DND-41 (cell line): ENCODE data around the gene RASSF8.

ENCODE experiments used
- ATAC-seq: fragments of 200-7000 bp; cut with Tn5 transposase; 3 replicates; pipeline ENCODE4 v1.9.1; 2021; ENCODE audit warnings: low read depth; ENCODE audit not compliant: insufficient read depth
- DNase-seq: peaks from one replicate; pipeline ENCODE4 v3.0.0-alpha.2; 2020
- H2AFZ ChIP-seq: 2 replicates; pipeline ENCODE4 v1.6.0; 2012; ENCODE audit warnings: low read depth, low read length
- H3K27ac ChIP-seq: 2 replicates; pipeline ENCODE4 v1.5.1; 2012; ENCODE audit warnings: low read length, inconsistent platforms
- H3K27me3 ChIP-seq: fragments of 200-600 bp; sonication (generic); 2 replicates; pipeline ENCODE4 v1.6.0; 2012; ENCODE audit warnings: low read length, mild to moderate bottlenecking, inconsistent platforms; ENCODE audit not compliant: insufficient read depth, poor library complexity
- H3K36me3 ChIP-seq: 2 replicates; pipeline ENCODE4 v1.5.1; 2012; ENCODE audit warnings: low read length, inconsistent platforms; ENCODE audit not compliant: insufficient read depth
- H3K4me1 ChIP-seq: 2 replicates; pipeline ENCODE4 v1.5.1; 2012; ENCODE audit warnings: mild to moderate bottlenecking, low read length; ENCODE audit not compliant: insufficient read depth
- H3K4me2 ChIP-seq: 2 replicates; pipeline ENCODE4 v1.6.0; 2012; ENCODE audit warnings: mild to moderate bottlenecking, moderate library complexity, low read length, inconsistent platforms; ENCODE audit not compliant: insufficient read depth
- H3K4me3 ChIP-seq, 2 experiments: fragments of 200-600 bp in 1 of 2; shearing (Covaris generic) in 1 of 2; 2 replicates each; pipeline ENCODE4 v1.5.1; 2012 to 2016; ENCODE audit warnings: inconsistent platforms in 2 of 2, low read length in 2 of 2, mild to moderate bottlenecking in 2 of 2, low read depth in 1 of 2, moderate library complexity in 1 of 2
- H3K79me2 ChIP-seq: 2 replicates; pipeline ENCODE4 v1.6.0; 2012; ENCODE audit warnings: low read length, inconsistent platforms; ENCODE audit not compliant: insufficient read depth
- H3K9ac ChIP-seq: 2 replicates; pipeline ENCODE4 v1.6.0; 2012; ENCODE audit warnings: low read depth, mild to moderate bottlenecking, inconsistent platforms, low read length, moderate library complexity
- H3K9me3 ChIP-seq: 2 replicates; pipeline ENCODE4 v1.5.1; 2012; ENCODE audit warnings: low read length, moderate library complexity, mild to moderate bottlenecking, inconsistent platforms; ENCODE audit not compliant: insufficient read depth, severe bottlenecking
- H4K20me1 ChIP-seq: 2 replicates; pipeline ENCODE4 v1.6.0; 2012; ENCODE audit warnings: low read length; ENCODE audit not compliant: insufficient read depth
- EZH2 ChIP-seq: IDR thresholded peaks from 3 replicates; pipeline ENCODE4 v1.6.1; 2012; ENCODE audit warnings: borderline replicate concordance, low read depth, mild to moderate bottlenecking, moderate library complexity, low read length, inconsistent platforms; ENCODE audit not compliant: severe bottlenecking
- TF ChIP-seq, protein P1 (sequence below): IDR thresholded peaks from 2 replicates; pipeline ENCODE4 v1.5.1; 2012; ENCODE audit warnings: borderline replicate concordance, low read length, moderate library complexity, mild to moderate bottlenecking; ENCODE audit not compliant: poor library complexity, severe bottlenecking; ENCODE audit errors: extremely low read depth

RASSF8 gene

DNA sequence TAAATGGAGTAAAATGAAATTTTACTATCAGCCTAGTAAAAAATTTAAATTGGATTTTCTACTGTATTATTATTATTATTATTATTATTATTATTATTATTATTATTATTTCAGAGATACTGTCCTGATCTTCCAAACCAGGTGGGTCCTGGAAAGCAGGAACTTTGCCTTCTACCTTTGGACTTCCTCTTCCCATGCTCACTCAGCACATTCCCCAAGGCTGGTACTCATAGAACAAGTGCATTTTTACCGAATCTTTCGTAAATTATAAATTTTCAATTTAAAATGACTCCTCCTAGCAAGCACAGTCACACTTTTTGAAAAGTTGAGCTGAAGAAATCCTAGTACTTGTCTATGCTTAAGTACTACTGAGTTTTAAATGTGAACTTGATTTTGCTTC is 136.7 kb downstream of the RASSF8 start:
- H3K9ac ChIP-seq: no peak overlapping the region

DNA sequence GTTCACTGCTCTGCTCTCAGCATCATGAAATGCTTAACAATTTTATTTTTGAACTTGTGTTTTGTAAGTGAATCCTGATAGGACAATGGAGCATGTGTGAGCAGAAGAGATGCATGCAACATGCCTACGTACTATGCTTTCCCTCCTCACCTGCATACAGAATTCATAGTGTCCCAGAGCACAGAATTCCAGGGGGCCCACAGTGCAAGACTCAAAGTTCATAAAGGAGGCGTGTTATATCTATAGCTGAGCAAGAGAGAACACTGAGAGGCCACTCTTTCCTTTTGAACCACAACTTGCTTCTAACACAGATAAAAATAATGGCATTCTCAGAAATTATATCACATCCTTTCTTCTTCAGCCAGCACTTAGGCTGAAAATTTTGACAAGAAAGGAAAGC is 137.6 kb downstream of the RASSF8 start:
- no peak for TF ChIP-seq EZH2
- TF ChIP-seq, protein P1, sequence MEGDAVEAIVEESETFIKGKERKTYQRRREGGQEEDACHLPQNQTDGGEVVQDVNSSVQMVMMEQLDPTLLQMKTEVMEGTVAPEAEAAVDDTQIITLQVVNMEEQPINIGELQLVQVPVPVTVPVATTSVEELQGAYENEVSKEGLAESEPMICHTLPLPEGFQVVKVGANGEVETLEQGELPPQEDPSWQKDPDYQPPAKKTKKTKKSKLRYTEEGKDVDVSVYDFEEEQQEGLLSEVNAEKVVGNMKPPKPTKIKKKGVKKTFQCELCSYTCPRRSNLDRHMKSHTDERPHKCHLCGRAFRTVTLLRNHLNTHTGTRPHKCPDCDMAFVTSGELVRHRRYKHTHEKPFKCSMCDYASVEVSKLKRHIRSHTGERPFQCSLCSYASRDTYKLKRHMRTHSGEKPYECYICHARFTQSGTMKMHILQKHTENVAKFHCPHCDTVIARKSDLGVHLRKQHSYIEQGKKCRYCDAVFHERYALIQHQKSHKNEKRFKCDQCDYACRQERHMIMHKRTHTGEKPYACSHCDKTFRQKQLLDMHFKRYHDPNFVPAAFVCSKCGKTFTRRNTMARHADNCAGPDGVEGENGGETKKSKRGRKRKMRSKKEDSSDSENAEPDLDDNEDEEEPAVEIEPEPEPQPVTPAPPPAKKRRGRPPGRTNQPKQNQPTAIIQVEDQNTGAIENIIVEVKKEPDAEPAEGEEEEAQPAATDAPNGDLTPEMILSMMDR: no peak
- peaks cover 8% of the 10 kb centered on the region for H3K27me3 ChIP-seq
- no peak overlapping the region for H3K27ac ChIP-seq
- DNase-seq: no peak
- H4K20me1 ChIP-seq: no peaks in the 10 kb centered on the region
- no peak for ATAC-seq
- no peak overlapping the region for H3K4me3 ChIP-seq
- no peaks in the 10 kb centered on the region for H3K79me2 ChIP-seq
- no peak overlapping the region for H3K4me2 ChIP-seq
- no peak overlapping the region for H3K9ac ChIP-seq
- no peaks in the 10 kb centered on the region for H3K9me3 ChIP-seq
- H3K4me1 ChIP-seq: no peaks in the 10 kb centered on the region
- H2AFZ ChIP-seq: no peak overlapping the region
- no peaks in the 10 kb centered on the region for H3K36me3 ChIP-seq

More for the DNA sequence above, 136.7 kb downstream of the RASSF8 start:
- H3K9me3 ChIP-seq: no peaks in the 10 kb centered on the region
- no peak for ATAC-seq
- TF ChIP-seq, protein P1: no peak
- no peak for TF ChIP-seq EZH2
- no peaks in the 10 kb centered on the region for H4K20me1 ChIP-seq
- H3K4me1 ChIP-seq: no peaks in the 10 kb centered on the region
- no peak overlapping the region for H2AFZ ChIP-seq
- H3K79me2 ChIP-seq: no peaks in the 10 kb centered on the region
- no peak overlapping the region for H3K4me2 ChIP-seq
- no peak for DNase-seq
- H3K4me3 ChIP-seq: no peak overlapping the region
- no peak overlapping the region for H3K27ac ChIP-seq
- no peaks in the 10 kb centered on the region for H3K36me3 ChIP-seq
- H3K27me3 ChIP-seq: peaks cover 3% of the 10 kb centered on the region

DNA sequence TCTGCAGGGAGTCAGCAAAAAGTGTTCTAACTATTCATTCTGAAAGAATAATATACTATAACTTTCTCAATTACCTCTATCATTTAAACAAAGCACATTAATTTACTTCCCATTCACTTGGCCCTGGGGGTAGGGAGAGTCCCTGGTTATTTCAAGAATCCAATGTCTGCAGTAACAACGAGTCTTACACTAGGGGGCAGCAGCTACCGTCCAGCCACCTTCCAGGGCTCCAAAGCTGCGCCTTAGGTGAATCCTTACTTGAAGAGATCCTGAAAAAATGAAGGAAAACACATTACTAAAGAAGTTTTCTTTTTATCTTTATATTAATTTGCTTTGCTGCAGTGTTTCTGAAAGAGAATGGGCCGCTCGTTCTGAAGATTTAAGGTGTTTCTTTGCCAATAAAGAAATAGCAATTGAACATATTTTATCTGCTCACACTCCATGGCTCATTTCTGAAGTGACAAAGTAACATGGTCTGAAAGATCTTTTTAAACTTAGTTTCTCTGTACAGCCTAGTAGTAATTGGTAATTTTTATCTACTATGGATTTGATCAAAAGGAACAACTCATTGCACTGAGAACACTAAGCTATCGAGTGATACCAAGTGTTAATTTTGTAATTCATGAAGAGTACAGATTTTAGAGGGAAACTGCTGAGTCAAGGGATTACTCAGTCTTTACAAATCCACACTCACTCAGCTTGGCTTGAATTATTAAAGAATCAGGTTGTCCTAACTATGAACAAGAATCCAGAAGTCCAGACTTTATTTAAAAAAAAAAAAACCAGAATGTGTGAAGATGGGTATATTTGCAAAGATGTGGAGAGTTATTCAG is 138.8 kb downstream of the RASSF8 start:
- Histone ChIP-seq H4K20me1 (no peaks in the 10 kb centered on the region), H3K4me2 (no peak overlapping the region), H3K9me3 (no peaks in the 10 kb centered on the region), H3K9ac (no peak overlapping the region), H3K4me3 (no peak overlapping the region), H3K27ac (no peak overlapping the region), H3K27me3 (peaks cover 18% of the 10 kb centered on the region), H3K4me1 (no peaks in the 10 kb centered on the region), H3K36me3 (no peaks in the 10 kb centered on the region), H3K79me2 (no peaks in the 10 kb centered on the region), H2AFZ (no peak overlapping the region)
- ATAC-seq (peak; percentile 97), DNase-seq (peak; percentile 63)
- TF ChIP-seq, protein P1: peak; percentile 94
- no peak for TF ChIP-seq EZH2
